ENCODE data around the gene MRPL50. TPM values are rescaled to one million over a fixed set of nuclear protein-coding genes. Genes with fewer than 3 reads are reported as not detected.
"Not testable (repeated sequence)": the region's sequence is repeated elsewhere in the genome, so short reads cannot be mapped to it uniquely, and the experiment has no call there.

MRPL50 gene
- total RNA-seq, 1 donor from 2014 or later: 11.6 TPM

- no peak for FAIRE-seq
- no peaks in the 10 kb centered on the region for H3K36me3 ChIP-seq (ENCODE audit: control insufficient read depth, insufficient read depth, low read length)
- no peaks in the 10 kb centered on the region for H3K27me3 ChIP-seq (ENCODE audit: control insufficient read depth, insufficient read depth, low read length)
- no peak for DNase-seq (ENCODE audit: low read depth)
- H3K4me3 ChIP-seq (ENCODE audit: low read depth, low read length): no peak overlapping the region
- TF ChIP-seq CTCF (IDR thresholded peaks at IDR 0.05; ENCODE audit: insufficient read depth, low read length, severe bottlenecking): no peak
Observed at GRCh38 chr9:101394687-101395086, 3.7 kb downstream of the MRPL50 start.

DNA sequence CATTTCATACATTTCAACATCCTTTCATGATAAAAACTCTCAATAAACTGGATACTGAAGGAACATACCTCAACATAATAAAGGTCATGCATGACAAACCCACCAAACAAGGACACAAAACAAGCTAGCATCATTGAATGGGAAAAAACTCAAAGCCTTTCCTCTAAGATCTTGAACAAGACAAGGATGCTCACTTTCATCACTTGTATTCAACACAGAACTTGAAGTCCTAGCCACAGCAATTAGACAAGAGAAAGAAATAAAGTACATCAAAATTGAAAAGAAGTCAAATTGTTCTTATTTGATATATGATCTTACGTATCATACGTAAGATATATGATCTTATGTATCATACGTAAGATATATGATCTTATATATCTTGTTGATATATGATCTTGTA lies 5.3 kb downstream of the MRPL50 start:
- no peaks in the 10 kb centered on the region for H3K36me3 ChIP-seq (ENCODE audit: control insufficient read depth, insufficient read depth, low read length)
- no peak overlapping the region for H3K4me3 ChIP-seq (ENCODE audit: low read depth, low read length)
- no peak for TF ChIP-seq CTCF (IDR thresholded peaks at IDR 0.05; ENCODE audit: insufficient read depth, low read length, severe bottlenecking)
- no peak for DNase-seq (ENCODE audit: low read depth)
- no peak for FAIRE-seq
- H3K27me3 ChIP-seq (ENCODE audit: control insufficient read depth, insufficient read depth, low read length): no peaks in the 10 kb centered on the region

GRCh38 chr9:101388507-101388993 lies 9.9 kb downstream of the MRPL50 start:
- DNase-seq (ENCODE audit: low read depth) (peak; percentile 41), FAIRE-seq (no peak)
- Histone ChIP-seq H3K36me3 (ENCODE audit: control insufficient read depth, insufficient read depth, low read length) (no peaks in the 10 kb centered on the region), H3K4me3 (ENCODE audit: low read depth, low read length) (no peak overlapping the region), H3K27me3 (ENCODE audit: control insufficient read depth, insufficient read depth, low read length) (no peaks in the 10 kb centered on the region)
- TF ChIP-seq CTCF (IDR thresholded peaks at IDR 0.05; ENCODE audit: insufficient read depth, low read length, severe bottlenecking): peak; percentile 51

DNA sequence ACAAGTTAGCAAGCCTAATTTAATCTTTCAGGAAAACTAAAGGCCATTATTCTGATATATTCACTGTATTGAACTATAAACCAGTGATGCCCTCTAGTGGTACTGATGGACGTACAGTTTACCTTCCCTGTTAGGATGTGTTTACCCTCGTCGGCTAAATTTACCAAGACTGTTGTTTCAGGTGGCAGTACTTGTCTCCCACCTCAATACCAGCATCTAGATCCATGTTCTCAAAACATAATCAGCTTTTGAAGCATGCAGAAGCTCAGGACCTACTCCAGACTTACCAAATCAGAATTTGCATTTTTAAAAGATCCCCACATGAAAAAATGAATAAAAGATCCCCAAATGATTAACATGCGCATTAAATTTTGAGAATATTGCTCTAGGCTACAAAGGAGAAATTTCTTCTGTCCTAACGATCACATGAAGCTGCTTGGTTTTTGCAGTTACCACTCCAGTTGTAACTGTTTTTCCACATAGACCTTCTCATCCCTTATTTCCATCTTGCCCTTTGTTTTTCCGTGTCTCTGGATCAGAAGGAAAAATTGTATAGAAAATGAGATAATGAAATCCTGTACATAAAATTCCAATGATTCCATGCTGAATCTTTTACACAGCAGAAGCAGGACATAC lies 10.4 kb downstream of the MRPL50 start:
- Histone ChIP-seq H3K4me3 (ENCODE audit: low read depth, low read length) (no peak overlapping the region), H3K36me3 (ENCODE audit: control insufficient read depth, insufficient read depth, low read length) (no peaks in the 10 kb centered on the region), H3K27me3 (ENCODE audit: control insufficient read depth, insufficient read depth, low read length) (no peaks in the 10 kb centered on the region)
- no peak for FAIRE-seq
- peak; percentile 57 for TF ChIP-seq CTCF (IDR thresholded peaks at IDR 0.05; ENCODE audit: insufficient read depth, low read length, severe bottlenecking)
- peak; percentile 68 for DNase-seq (ENCODE audit: low read depth)

- H3K4me3 ChIP-seq (ENCODE audit: low read depth, low read length); DNase-seq (ENCODE audit: low read depth); FAIRE-seq: not testable (repeated sequence)
Observed at GRCh38 chr9:101384873-101385536, 13.4 kb downstream of the MRPL50 start, which contains the start of gene BAAT. BAAT (minus strand) TSS chr9:101385006; CDS start chr9:101371404, 13,602 bp downstream.

DNA sequence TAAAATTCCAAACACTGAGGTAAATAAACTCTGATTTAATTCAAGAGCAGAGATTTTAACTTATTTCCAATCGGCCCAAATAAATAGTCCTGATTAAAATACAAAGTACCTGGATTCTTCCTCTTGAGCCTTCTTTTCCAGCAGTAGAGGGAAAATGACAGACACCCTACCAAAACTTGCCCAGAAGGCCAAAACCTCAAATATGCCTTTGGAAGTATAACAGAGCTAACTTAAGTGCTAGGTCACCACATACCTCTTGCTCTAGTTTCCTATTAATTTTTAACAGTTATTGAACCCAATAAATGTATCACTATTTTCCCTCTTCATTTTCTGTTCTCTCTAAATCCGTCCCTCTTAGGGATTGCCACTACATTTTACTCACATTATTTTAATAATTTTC lies 15.1 kb downstream of the MRPL50 start:
- FAIRE-seq: no peak
- Histone ChIP-seq H3K27me3 (ENCODE audit: control insufficient read depth, insufficient read depth, low read length) (no peaks in the 10 kb centered on the region), H3K36me3 (ENCODE audit: control insufficient read depth, insufficient read depth, low read length) (no peaks in the 10 kb centered on the region), H3K4me3 (ENCODE audit: low read depth, low read length) (no peak overlapping the region)
- TF ChIP-seq CTCF (IDR thresholded peaks at IDR 0.05; ENCODE audit: insufficient read depth, low read length, severe bottlenecking): no peak
- no peak for DNase-seq (ENCODE audit: low read depth)

More at GRCh38 chr9:101384873-101385536, 13.4 kb downstream of the MRPL50 start, which contains the start of gene BAAT:
- H3K36me3 ChIP-seq (ENCODE audit: control insufficient read depth, insufficient read depth, low read length); H3K27me3 ChIP-seq (ENCODE audit: control insufficient read depth, insufficient read depth, low read length): not testable (repeated sequence)
